Activated naive CD4-positive, alpha-beta T cell treated with anti-CD3 and anti-CD28 coated beads for 36 hours (primary cell): Measurements from ENCODE around the gene SLF1. TPM values are rescaled to one million over a fixed set of nuclear protein-coding genes. Genes with fewer than 3 reads are reported as not detected.
"Not testable (repeated sequence)": the region's sequence is repeated elsewhere in the genome, so short reads cannot be mapped to it uniquely, and the experiment has no call there.

Experiments used
- CTCF ChIA-PET: fragments of 350-600 bp; sonication (Branson Sonifier 250); formaldehyde crosslinking; loops from one replicate; lab custom pipeline; 2021; ENCODE audit warnings: antibody characterized with exemption; lab: Charles Lee
- DNase-seq: peaks from one replicate; pipeline ENCODE4 v3.0.0-alpha.2; 2020
- H3K27ac Mint-ChIP-seq: one replicate; pipeline ENCODE4 v1.8.0; 2021; ENCODE audit warnings: mild to moderate bottlenecking, mixed read lengths
- H3K27me3 Mint-ChIP-seq: one replicate; pipeline ENCODE4 v1.8.0; 2021; ENCODE audit warnings: low read depth, mixed read lengths
- H3K36me3 Mint-ChIP-seq: one replicate; pipeline ENCODE4 v1.8.0; 2021; ENCODE audit warnings: low read depth, mixed read lengths
- H3K4me1 Mint-ChIP-seq: one replicate; pipeline ENCODE4 v1.8.0; 2021; ENCODE audit warnings: low read depth, mixed read lengths
- H3K4me3 Mint-ChIP-seq: one replicate; pipeline ENCODE4 v1.8.0; 2021; ENCODE audit warnings: mild to moderate bottlenecking, moderate library complexity, mixed read lengths
- H3K9me3 Mint-ChIP-seq: one replicate; pipeline ENCODE4 v1.8.0; 2021; ENCODE audit warnings: mixed read lengths
- intact Hi-C: fragments of 100-400 bp; cut with micrococcal nuclease; formaldehyde crosslinking; loops from one replicate; pipeline ENCODE4 v1.15.1; 2023
- total RNA-seq, 2 experiments: library from RNA; stranded (reverse); gene quantifications; one replicate each; pipeline ENCODE4 v1.2.3, GENCODE V29; 2021

Gene SLF1
- 10 to 100 TPM; 12.4 to 12.8 TPM for total RNA-seq

DNA sequence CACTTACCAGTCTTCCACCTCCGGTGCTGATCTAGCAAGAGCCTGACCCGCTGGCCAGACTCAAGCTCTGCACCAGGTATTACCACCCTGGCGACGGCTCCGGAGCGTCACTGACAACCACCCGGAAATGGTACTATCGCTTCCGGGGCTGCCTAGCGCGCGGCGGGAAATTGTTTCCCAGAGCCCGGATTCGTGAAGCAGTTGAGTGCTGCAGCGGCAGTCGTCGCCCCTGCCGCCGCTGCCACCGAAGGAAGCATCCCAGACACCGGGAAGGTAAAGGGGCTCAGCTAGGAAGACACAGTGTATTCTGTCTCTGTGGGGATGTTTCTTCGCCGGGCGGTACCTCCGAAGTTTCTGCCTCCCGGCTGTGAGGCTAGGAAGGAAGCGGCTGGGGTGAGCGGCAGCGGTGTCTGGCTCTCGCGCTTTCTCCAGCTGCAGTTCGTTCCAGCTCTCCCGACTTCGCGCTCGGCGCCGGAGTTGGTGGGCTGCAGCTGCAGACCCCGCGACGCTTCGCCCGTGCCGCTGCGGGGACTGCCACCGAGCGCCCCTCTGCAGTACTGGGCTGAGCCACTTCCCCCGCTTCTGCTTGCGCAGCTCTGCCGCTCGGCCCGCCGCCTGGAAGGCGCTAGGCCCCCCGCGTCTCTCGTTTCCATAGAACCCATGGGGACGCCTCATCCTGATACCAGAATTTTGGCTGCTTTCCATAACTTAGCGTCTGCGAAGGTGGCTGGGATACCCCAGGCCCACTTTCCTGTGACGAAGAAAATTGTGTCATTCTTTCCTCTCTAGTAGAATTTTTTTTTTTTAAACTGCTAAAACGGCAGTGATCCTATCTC is at the start of gene SLF1, which contains the start of gene KIAA0825:
SLF1 (plus strand) TSS at position 177 of the 836 bp plus-strand sequence. CDS start 10,142 bp downstream, outside the sequence.
KIAA0825 (minus strand) TSS at position 112 of the 836 bp plus-strand sequence. CDS start 81,478 bp downstream, outside the sequence.
- Mint-ChIP-seq H3K36me3 (peaks cover 2% of the 10 kb centered on the region), H3K27ac (peak within 1 kb of the TSS; percentile 93), H3K4me1 (peaks cover 34% of the 10 kb centered on the region), H3K4me3 (peak within 1 kb of the TSS; percentile 96), H3K9me3 (no peaks in the 10 kb centered on the region), H3K27me3 (no peaks in the 10 kb centered on the region)
- DNase-seq, result peak; percentile 93
- intact Hi-C loops, result loop anchor here (1.0 to 5.0 kb wide), 7 partner anchors 94 to 1036 kb away; partner anchors contain the start of genes NR2F1, NR2F1-AS1 and SKIC3
- CTCF ChIA-PET, result interaction anchor here (0.6 to 2.0 kb wide), 3 partner anchors 11 to 731 kb away, joined by 4 to 7 read pairs (median 4); no protein-coding TSS in a partner anchor

DNA sequence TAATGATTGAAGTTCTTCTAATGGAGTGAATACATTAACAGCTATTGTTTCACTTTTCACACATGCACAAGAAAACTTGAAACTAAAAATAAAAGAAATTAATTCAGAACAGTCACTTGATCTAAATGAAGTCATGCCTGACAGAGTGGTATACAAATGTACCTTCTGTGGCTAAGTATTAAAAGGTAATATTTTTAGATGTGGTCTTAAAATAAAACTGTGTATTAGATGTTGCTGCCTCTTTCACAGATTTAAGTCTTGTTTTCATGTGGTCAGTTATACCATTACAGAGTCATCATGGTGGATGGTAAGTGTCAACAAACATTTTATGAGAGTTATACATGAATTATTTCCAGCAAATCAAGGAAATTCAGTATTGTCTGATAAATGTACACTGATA is 47.1 kb upstream of the SLF1 start:
- intact Hi-C loops, result no loop called here
- no peaks in the 10 kb centered on the region for H3K27me3 Mint-ChIP-seq
- DNase-seq, result no peak
- H3K27ac Mint-ChIP-seq, result no peak overlapping the region
- peaks cover 3% of the 10 kb centered on the region for H3K4me1 Mint-ChIP-seq
- H3K4me3 Mint-ChIP-seq, result no peak overlapping the region
- CTCF ChIA-PET, result no interaction called here
- H3K36me3 Mint-ChIP-seq, result no peaks in the 10 kb centered on the region
- H3K9me3 Mint-ChIP-seq, result no peaks in the 10 kb centered on the region

DNA sequence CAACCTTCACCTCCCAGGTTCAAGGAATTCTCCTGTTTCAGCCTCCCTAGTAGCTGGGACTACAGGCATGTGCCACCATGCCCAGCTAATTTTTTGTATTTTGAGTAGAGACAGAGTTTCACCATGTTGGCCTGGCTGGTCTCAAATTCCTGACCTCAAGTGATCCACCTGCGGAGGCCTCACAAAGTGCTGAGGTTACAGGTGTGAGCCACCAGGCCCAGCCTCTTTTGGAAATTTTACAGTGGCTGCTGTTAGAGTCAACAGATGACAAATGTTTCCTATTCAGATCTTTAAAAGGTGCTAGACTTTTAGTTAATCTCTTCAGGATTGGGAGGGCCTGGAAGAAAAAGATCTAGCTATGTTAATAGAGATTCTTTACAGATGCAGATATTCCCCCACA is 45.1 kb upstream of the SLF1 start:
- DNase-seq, H3K27me3 Mint-ChIP-seq, H3K27ac Mint-ChIP-seq, H3K9me3 Mint-ChIP-seq, intact Hi-C loops, H3K4me3 Mint-ChIP-seq, H3K36me3 Mint-ChIP-seq, CTCF ChIA-PET: not testable (repeated sequence)
- peaks cover 16% of the 10 kb centered on the region for H3K4me1 Mint-ChIP-seq

- Mint-ChIP-seq H3K27ac (no peak overlapping the region), H3K36me3 (no peaks in the 10 kb centered on the region), H3K27me3 (no peaks in the 10 kb centered on the region), H3K4me3 (no peak overlapping the region), H3K9me3 (no peaks in the 10 kb centered on the region), H3K4me1 (peaks cover 16% of the 10 kb centered on the region)
- CTCF ChIA-PET, result interaction anchor here (1.2 kb wide), 1 partner anchor 20 kb away, joined by 4 read pairs; no protein-coding TSS in a partner anchor
- intact Hi-C loops, result loop anchor here (5.0 kb wide), 1 partner anchor 217 kb away; no protein-coding TSS in a partner anchor
- no peak for DNase-seq
These were observed 43.3 kb upstream of the SLF1 start for GRCh38 chr5:94575196-94575595.

DNA sequence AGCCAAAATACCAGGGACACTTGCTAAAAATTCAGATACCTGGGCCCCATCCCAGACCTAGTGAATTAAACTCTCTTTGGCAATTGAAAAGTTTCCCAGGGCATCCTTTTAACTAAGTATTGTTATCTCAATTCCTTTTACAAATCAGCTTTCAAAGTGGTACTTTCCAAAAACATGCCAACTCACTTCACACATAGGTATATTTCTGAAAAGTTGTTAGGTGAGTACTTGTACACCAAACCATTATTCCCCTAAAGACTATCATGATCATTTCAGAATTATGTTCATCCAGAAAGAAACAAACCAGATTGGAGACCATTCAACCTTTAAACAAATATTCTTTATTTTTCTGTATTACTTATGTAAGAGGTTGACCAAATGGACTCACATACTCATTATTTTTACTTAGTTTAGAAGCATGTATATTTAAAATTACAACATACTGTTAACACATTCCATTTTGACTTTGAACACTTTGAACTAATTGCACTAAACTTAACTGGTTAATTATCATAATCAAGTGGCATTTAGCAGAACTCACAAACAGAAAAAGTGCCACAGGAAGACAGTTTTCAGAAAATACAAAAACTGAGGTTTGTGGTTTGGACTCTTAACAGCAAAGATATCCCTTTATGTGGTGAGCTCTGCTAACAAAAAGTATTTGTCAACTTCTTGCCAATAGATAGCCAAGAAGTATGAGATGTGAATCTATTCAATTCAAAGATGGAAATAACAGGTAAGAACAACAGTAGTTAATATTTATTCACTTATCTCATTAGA is 40.8 kb upstream of the SLF1 start:
- intact Hi-C loops, result loop anchor here (5.0 kb wide), 1 partner anchor 215 kb away; no protein-coding TSS in a partner anchor
- CTCF ChIA-PET, result no interaction called here
- H3K36me3 Mint-ChIP-seq, result no peaks in the 10 kb centered on the region
- no peaks in the 10 kb centered on the region for H3K9me3 Mint-ChIP-seq
- H3K27me3 Mint-ChIP-seq, result no peaks in the 10 kb centered on the region
- no peak overlapping the region for H3K27ac Mint-ChIP-seq
- no peak for DNase-seq
- no peak overlapping the region for H3K4me3 Mint-ChIP-seq
- H3K4me1 Mint-ChIP-seq, result peaks cover 16% of the 10 kb centered on the region

DNA sequence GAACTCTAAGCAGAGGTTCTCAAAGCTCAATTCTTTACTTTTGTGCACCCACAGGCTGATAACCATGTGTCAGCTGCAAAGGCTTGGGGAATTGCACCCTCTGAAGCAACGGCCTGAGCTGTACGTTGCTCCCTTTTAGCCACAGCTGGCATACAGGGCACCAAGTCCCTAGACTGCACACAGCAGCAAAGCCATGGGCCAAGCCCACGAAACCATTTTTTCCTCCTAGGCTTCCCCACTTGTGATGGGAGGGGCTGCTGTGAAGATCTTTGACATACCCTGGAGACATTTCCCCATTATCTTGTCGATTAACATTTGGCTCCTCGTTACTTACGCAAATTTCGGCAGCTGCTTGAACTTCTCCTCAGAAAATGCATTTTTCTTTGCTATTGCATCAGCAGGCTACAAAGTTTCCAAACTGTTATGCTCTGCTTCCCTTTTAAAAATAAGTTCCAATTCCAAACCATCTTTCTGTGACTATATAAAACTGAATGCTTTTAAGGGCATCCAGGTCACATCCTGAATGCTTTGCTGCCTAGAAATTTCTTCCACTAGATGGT is 23.1 kb upstream of the SLF1 start:
- DNase-seq, result no peak
- H3K27me3 Mint-ChIP-seq, result no peaks in the 10 kb centered on the region
- H3K9me3 Mint-ChIP-seq, result peaks cover 8% of the 10 kb centered on the region
- CTCF ChIA-PET, result interaction anchor here (1.0 kb wide), 1 partner anchor 20 kb away, joined by 4 read pairs; no protein-coding TSS in a partner anchor
- H3K4me3 Mint-ChIP-seq, result no peak overlapping the region
- no peaks in the 10 kb centered on the region for H3K4me1 Mint-ChIP-seq
- intact Hi-C loops, result no loop called here
- no peak overlapping the region for H3K27ac Mint-ChIP-seq
- no peaks in the 10 kb centered on the region for H3K36me3 Mint-ChIP-seq

GRCh38 chr5:94613583-94613982 is 4.9 kb upstream of the SLF1 start:
- intact Hi-C loops, result loop anchor here (1.0 kb wide), 1 partner anchor 125 kb away; no protein-coding TSS in a partner anchor
- DNase-seq, result peak; percentile 8
- H3K36me3 Mint-ChIP-seq, result no peaks in the 10 kb centered on the region

GRCh38 chr5:94614156-94614805 is 4.2 kb upstream of the SLF1 start:
- Mint-ChIP-seq H3K27me3 (no peaks in the 10 kb centered on the region), H3K4me1 (peaks cover 16% of the 10 kb centered on the region), H3K36me3 (peaks cover 2% of the 10 kb centered on the region), H3K4me3 (no peak overlapping the region), H3K27ac (no peak overlapping the region), H3K9me3 (no peaks in the 10 kb centered on the region)
- DNase-seq, result no peak
- intact Hi-C loops, result no loop called here
- CTCF ChIA-PET, result interaction anchor here (1.2 to 2.4 kb wide), 3 partner anchors 24 to 124 kb away, joined by 3 to 10 read pairs (median 5); no protein-coding TSS in a partner anchor

More at GRCh38 chr5:94613583-94613982, 4.9 kb upstream of the SLF1 start:
- CTCF ChIA-PET, result interaction anchor here (1.2 to 2.4 kb wide), 2 partner anchors 24 to 124 kb away, joined by 3 to 5 read pairs; no protein-coding TSS in a partner anchor
- Mint-ChIP-seq H3K9me3 (no peaks in the 10 kb centered on the region), H3K27me3 (no peaks in the 10 kb centered on the region), H3K4me1 (peaks cover 13% of the 10 kb centered on the region), H3K4me3 (no peak overlapping the region), H3K27ac (no peak overlapping the region)

DNA sequence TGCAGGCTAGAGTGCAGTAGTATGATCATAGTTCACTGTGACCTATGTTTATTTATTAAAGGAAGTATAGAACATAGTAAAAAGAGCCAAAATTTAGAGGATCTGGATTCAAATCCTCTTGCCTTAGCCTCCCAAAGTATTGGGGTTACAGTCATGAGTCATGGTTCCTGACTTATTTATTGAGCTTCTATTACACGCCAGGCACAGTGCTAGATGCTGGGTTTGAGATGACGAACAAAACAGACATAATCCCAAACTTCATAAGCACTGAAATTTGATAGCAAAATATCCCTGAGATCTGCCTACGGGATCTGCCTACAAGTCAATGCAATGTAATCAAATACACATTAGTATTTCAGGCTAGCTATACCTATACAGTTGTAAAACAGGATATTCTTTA is 2.6 kb upstream of the SLF1 start:
- Mint-ChIP-seq H3K27ac (no peak overlapping the region), H3K9me3 (no peaks in the 10 kb centered on the region), H3K27me3 (no peaks in the 10 kb centered on the region), H3K4me3 (no peak overlapping the region), H3K4me1 (peaks cover 22% of the 10 kb centered on the region), H3K36me3 (peaks cover 2% of the 10 kb centered on the region)
- intact Hi-C loops, result loop anchor here (5.0 kb wide), 2 partner anchors 936 to 1034 kb away; partner anchors contain the start of genes NR2F1, NR2F1-AS1 and SKIC3
- no peak for DNase-seq
- CTCF ChIA-PET, result interaction anchor here (2.3 kb wide), 1 partner anchor 122 kb away, joined by 10 read pairs; no protein-coding TSS in a partner anchor

GRCh38 chr5:94618029-94618492 is 408 bp upstream of the SLF1 start:
- CTCF ChIA-PET, result interaction anchor here (0.6 to 2.0 kb wide), 3 partner anchors 12 to 731 kb away, joined by 4 to 7 read pairs (median 4); no protein-coding TSS in a partner anchor
- peak overlapping the region; percentile 96 for H3K4me3 Mint-ChIP-seq
- H3K27me3 Mint-ChIP-seq, result no peaks in the 10 kb centered on the region
- peak; percentile 42 for DNase-seq
- H3K27ac Mint-ChIP-seq, result peak overlapping the region; percentile 82
- H3K4me1 Mint-ChIP-seq, result peaks cover 34% of the 10 kb centered on the region
- no peaks in the 10 kb centered on the region for H3K9me3 Mint-ChIP-seq
- peaks cover 2% of the 10 kb centered on the region for H3K36me3 Mint-ChIP-seq
- intact Hi-C loops, result loop anchor here (1.0 to 5.0 kb wide), 6 partner anchors 93 to 1036 kb away; partner anchors contain the start of genes NR2F1, NR2F1-AS1 and SKIC3

DNA sequence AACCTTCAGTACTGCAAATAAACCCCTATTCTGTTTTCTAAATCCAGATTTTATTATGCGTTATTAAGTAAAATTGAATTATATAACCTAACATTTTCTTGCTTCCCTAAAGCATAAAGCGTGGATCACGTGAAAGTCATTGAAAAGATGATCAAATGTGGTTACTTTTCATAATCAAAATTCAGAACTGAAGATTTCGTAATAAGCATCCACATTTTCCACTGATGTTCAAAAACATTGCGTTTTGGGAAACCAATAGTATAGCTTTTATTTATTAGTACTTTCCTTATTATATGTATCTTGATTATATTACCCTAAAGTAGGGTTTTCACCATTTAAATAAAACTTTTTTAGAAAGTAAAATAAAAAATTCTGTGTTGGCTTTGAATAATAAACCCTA is 1.8 kb downstream of the SLF1 start:
- peaks cover 37% of the 10 kb centered on the region for H3K4me1 Mint-ChIP-seq
- no peak overlapping the region for H3K27ac Mint-ChIP-seq
- CTCF ChIA-PET, result no interaction called here
- DNase-seq, result no peak
- peaks cover 2% of the 10 kb centered on the region for H3K36me3 Mint-ChIP-seq
- peak overlapping the region; percentile 96 for H3K4me3 Mint-ChIP-seq
- no peaks in the 10 kb centered on the region for H3K9me3 Mint-ChIP-seq
- no peaks in the 10 kb centered on the region for H3K27me3 Mint-ChIP-seq
- intact Hi-C loops, result no loop called here
